H1 (cell line): ENCODE measurements around the gene DNAJB12. TPM values are rescaled to one million over a fixed set of nuclear protein-coding genes. Genes with fewer than 3 reads are reported as not detected.

Source experiments
- CTCF ChIA-PET: fragments of 300-600 bp; sonication (Branson Sonifier 250); formaldehyde crosslinking; loops from one replicate; lab custom pipeline; 2021; ENCODE audit not compliant: partially characterized antibody; lab: Charles Lee
- POLR2A ChIA-PET: fragments of 300-600 bp; sonication (Branson Sonifier 250); formaldehyde crosslinking; loops from one replicate; lab custom pipeline; 2021; ENCODE audit warnings: inconsistent platforms; ENCODE audit not compliant: partially characterized antibody; lab: Charles Lee
- DNase-seq, 2 experiments: peaks; one replicate each; pipeline versions ENCODE4 v3.0.0 to v3.0.0-alpha.2; 2010 to 2022; ENCODE audit warnings: low spot score in 2 of 2, low read depth in 1 of 2, mixed read lengths in 1 of 2
- FAIRE-seq: peaks from 2 replicates; lab custom pipeline; 2011; peaks lifted over from hg19 to GRCh38; lab: Jason Lieb, UNC
- H2AFZ ChIP-seq: 2 replicates; pipeline ENCODE4 v1.8.1; 2012; ENCODE audit warnings: low read length, inconsistent platforms
- H2AK5ac ChIP-seq: 2 replicates; pipeline ENCODE4 v1.6.1; 2013; ENCODE audit warnings: low read depth, low read length
- H2BK120ac ChIP-seq: replicated peaks from 2 replicates; pipeline ENCODE3; 2013; ENCODE audit warnings: low read depth, low read length, inconsistent platforms
- H2BK12ac ChIP-seq: 2 replicates; pipeline ENCODE4 v1.6.1; 2013; ENCODE audit warnings: low read depth, low read length
- H2BK15ac ChIP-seq: 2 replicates; pipeline ENCODE4 v1.6.1; 2013; ENCODE audit warnings: low read length
- H2BK20ac ChIP-seq: 2 replicates; pipeline ENCODE4 v1.6.1; 2013; ENCODE audit warnings: low read length
- H2BK5ac ChIP-seq: 2 replicates; pipeline ENCODE4 v1.6.1; 2013; ENCODE audit warnings: low read depth, low read length
- H3K14ac ChIP-seq: 2 replicates; pipeline ENCODE4 v1.6.1; 2013; ENCODE audit warnings: inconsistent platforms; ENCODE audit not compliant: insufficient read length
- H3K18ac ChIP-seq: 2 replicates; pipeline ENCODE4 v1.6.1; 2013; ENCODE audit warnings: low read length; ENCODE audit errors: extremely low read depth
- H3K23ac ChIP-seq: 2 replicates; pipeline ENCODE4 v1.6.1; 2013; ENCODE audit warnings: inconsistent platforms; ENCODE audit not compliant: insufficient read length
- H3K23me2 ChIP-seq: 2 replicates; pipeline ENCODE4 v1.6.1; 2013; ENCODE audit warnings: low read depth, low read length
- H3K27ac ChIP-seq: 2 replicates; pipeline ENCODE4 v1.6.1; 2011; ENCODE audit warnings: low read depth, low read length, inconsistent platforms
- H3K27me3 ChIP-seq, 4 experiments: replicated peaks in 1 of 4; 1 replicate in 1 of 4; 2 replicates in 3 of 4; pipeline versions ENCODE4 v1.6.1 to v1.8.1; 2011 to 2013; ENCODE audit warnings: low read length in 3 of 4, mild to moderate bottlenecking in 3 of 4, inconsistent platforms in 2 of 4, mixed read lengths in 2 of 4, moderate library complexity in 1 of 4; ENCODE audit not compliant: control insufficient read depth in 3 of 4, insufficient read depth in 3 of 4; ENCODE audit errors: extremely low read depth in 1 of 4
- H3K36me3 ChIP-seq, 4 experiments: 2 replicates each; pipeline versions ENCODE4 v1.6.1 to v1.8.1; 2011 to 2013; ENCODE audit warnings: mild to moderate bottlenecking in 4 of 4, low read length in 3 of 4, moderate library complexity in 2 of 4, control low read depth in 1 of 4, inconsistent platforms in 1 of 4; ENCODE audit not compliant: insufficient read depth in 4 of 4, control insufficient read depth in 2 of 4
- H3K4ac ChIP-seq: replicated peaks from 2 replicates; pipeline ENCODE3; 2013; ENCODE audit warnings: low read length, low read depth, mixed read lengths, inconsistent platforms; ENCODE audit not compliant: insufficient read length
- H3K4me1 ChIP-seq, 4 experiments: replicated peaks in 1 of 4; 1 replicate in 1 of 4; 2 replicates in 3 of 4; pipeline versions ENCODE4 v1.6.1 to v1.8.1; 2011 to 2013; ENCODE audit warnings: low read length in 3 of 4, inconsistent platforms in 2 of 4, mixed read lengths in 1 of 4; ENCODE audit not compliant: insufficient read depth in 4 of 4, control insufficient read depth in 3 of 4
- H3K4me2 ChIP-seq, 2 experiments: 2 replicates each; pipeline versions ENCODE4 v1.6.1 to v1.8.1; 2011 to 2013; ENCODE audit warnings: low read depth in 2 of 2, low read length in 2 of 2, control low read depth in 1 of 2, inconsistent platforms in 1 of 2, mild to moderate bottlenecking in 1 of 2; ENCODE audit not compliant: insufficient read depth in 1 of 2
- H3K4me3 ChIP-seq, 4 experiments: fragments of 200-600, 300-600 bp in 1 of 4; sonication (generic), shearing (Covaris generic), sonication (Bioruptor Twin) in 1 of 4; 2 replicates each; pipeline versions ENCODE4 v1.5.1 to v1.8.1; 2011 to 2016; ENCODE audit warnings: low read length in 4 of 4, low read depth in 3 of 4, control low read depth in 2 of 4, inconsistent platforms in 2 of 4, mild to moderate bottlenecking in 2 of 4, mixed read lengths in 1 of 4, moderate library complexity in 1 of 4; ENCODE audit not compliant: insufficient read depth in 2 of 4; ENCODE audit errors: extremely low read depth in 1 of 4
- H3K56ac ChIP-seq: replicated peaks from 2 replicates; pipeline ENCODE3; 2013; ENCODE audit warnings: low read depth, mild to moderate bottlenecking, mixed read lengths, low read length, inconsistent platforms; ENCODE audit not compliant: insufficient read length
- H3K79me1 ChIP-seq: 2 replicates; pipeline ENCODE4 v1.6.1; 2013; ENCODE audit warnings: low read depth, low read length, control low read depth
- H3K79me2 ChIP-seq, 2 experiments: 2 replicates each; pipeline versions ENCODE4 v1.6.1 to v1.8.1; 2012 to 2013; ENCODE audit warnings: low read length in 2 of 2, mild to moderate bottlenecking in 2 of 2, inconsistent platforms in 1 of 2; ENCODE audit not compliant: insufficient read depth in 2 of 2, control insufficient read depth in 1 of 2
- H3K9ac ChIP-seq, 4 experiments: replicated peaks in 1 of 4; 1 replicate in 1 of 4; 2 replicates in 3 of 4; pipeline versions ENCODE4 v1.6.1 to v1.8.1; 2011 to 2013; ENCODE audit warnings: low read depth in 3 of 4, low read length in 3 of 4, control low read depth in 2 of 4, mild to moderate bottlenecking in 2 of 4, moderate library complexity in 2 of 4, inconsistent platforms in 1 of 4; ENCODE audit errors: extremely low read depth in 1 of 4
- H3K9me3 ChIP-seq, 2 experiments: 2 replicates each; pipeline versions ENCODE4 v1.6.1 to v1.8.1; 2012 to 2013; ENCODE audit warnings: mild to moderate bottlenecking in 2 of 2, moderate library complexity in 2 of 2, control low read depth in 1 of 2, inconsistent platforms in 1 of 2, low read depth in 1 of 2, low read length in 1 of 2, mixed read lengths in 1 of 2; ENCODE audit not compliant: insufficient read depth in 2 of 2
- H4K20me1 ChIP-seq, 2 experiments: replicated peaks in 1 of 2; 2 replicates each; pipeline versions ENCODE3 to v1.8.1; 2011 to 2013; ENCODE audit warnings: inconsistent platforms in 2 of 2, low read length in 2 of 2, mild to moderate bottlenecking in 1 of 2; ENCODE audit not compliant: insufficient read depth in 2 of 2, control insufficient read depth in 1 of 2
- H4K5ac ChIP-seq: 2 replicates; pipeline ENCODE4 v1.6.1; 2013; ENCODE audit warnings: low read length, low read depth, mixed read lengths, inconsistent platforms; ENCODE audit not compliant: insufficient read length
- H4K8ac ChIP-seq: 2 replicates; pipeline ENCODE4 v1.8.0; 2013; ENCODE audit warnings: mild to moderate bottlenecking, moderate library complexity, low read length, inconsistent platforms; ENCODE audit not compliant: insufficient read depth; ENCODE audit errors: extremely low read depth
- H4K91ac ChIP-seq: replicated peaks from 2 replicates; pipeline ENCODE3; 2013; ENCODE audit warnings: low read length, mixed read lengths, inconsistent platforms; ENCODE audit not compliant: insufficient read length
- CTBP2 ChIP-seq: IDR thresholded peaks from 2 replicates; pipeline ENCODE4 v1.7.0; 2011; ENCODE audit warnings: borderline replicate concordance, mild to moderate bottlenecking, moderate library complexity, mixed read lengths, low read length; ENCODE audit not compliant: insufficient read depth, insufficient read length
- GABPA ChIP-seq: IDR thresholded peaks from 2 replicates; pipeline ENCODE4 v1.6.1; 2011; ENCODE audit warnings: mild to moderate bottlenecking, low read length, moderate library complexity, borderline replicate concordance; ENCODE audit not compliant: insufficient read depth
- KDM1A ChIP-seq: fragments of 200-600, 300-600 bp; sonication (generic); IDR thresholded peaks from 2 replicates; pipeline ENCODE4 v1.7.1; 2016; ENCODE audit warnings: mild to moderate bottlenecking, low read length, borderline replicate concordance
- MAX ChIP-seq: IDR thresholded peaks from 2 replicates; pipeline ENCODE4 v1.6.1; 2012; ENCODE audit warnings: inconsistent platforms
- PHF8 ChIP-seq: fragments of 200-600 bp; sonication (generic); conservative IDR thresholded peaks from 2 replicates; pipeline ENCODE4 v1.7.1; 2012; ENCODE audit warnings: low read depth, mild to moderate bottlenecking, inconsistent platforms, low read length, moderate library complexity
- SIN3A ChIP-seq, 2 experiments: IDR thresholded peaks in 1 of 2; conservative IDR thresholded peaks in 1 of 2; 2 replicates each; pipeline ENCODE4 v1.6.1; 2011 to 2012; ENCODE audit warnings: low read length in 2 of 2, improper control_type of control experiment in 1 of 2, low read depth in 1 of 2, mild to moderate bottlenecking in 1 of 2
- TAF7 ChIP-seq: optimal IDR thresholded peaks from 2 replicates; pipeline ENCODE3; 2011; ENCODE audit warnings: low read depth, mild to moderate bottlenecking, inconsistent platforms, low read length, moderate library complexity, borderline replicate concordance
- TEAD4 ChIP-seq: IDR thresholded peaks from 2 replicates; pipeline ENCODE4 v1.6.1; 2012; ENCODE audit warnings: low read depth, low read length, inconsistent platforms, mixed read lengths
- YY1 ChIP-seq: IDR thresholded peaks from 2 replicates; pipeline ENCODE4 v1.6.1; 2011; ENCODE audit warnings: low read depth, mild to moderate bottlenecking, low read length
- WGBS, 2 experiments: shearing (Covaris generic) in 1 of 2; methylation state at CpG; one replicate each; pipeline versions ENCODE4 v1.1.6 to v1.1.7; 2013 to 2015; ENCODE audit warnings: low lambda C conversion rate in 2 of 2, mixed read lengths in 2 of 2, inconsistent platforms in 1 of 2, low coverage in 1 of 2, missing lambda C conversion rate in 1 of 2; ENCODE audit not compliant: insufficient replicate concordance in 2 of 2, insufficient coverage in 1 of 2, insufficient read length in 1 of 2; ENCODE audit errors: extremely low coverage in 1 of 2, missing lambda C conversion rate in 1 of 2; 5-methylcytosine and 5-hydroxymethylcytosine counted together
- polyA plus RNA-seq, 7 experiments: library from polyadenylated mRNA; depleted of rRNA in 3 of 7; stranded (reverse) in 5 of 7; unstranded in 2 of 7; fragments of >200 nt in 5 of 7; fragments of 200-250 nt in 2 of 7; gene quantifications; 1 replicate in 5 of 7; 2 replicates in 1 of 7; 4 replicates in 1 of 7; pipeline versions ENCODE4 v1.2.1 to v1.2.3, GENCODE V29; 2011 to 2013; ENCODE audit warnings: missing spikeins in 2 of 7, mixed read lengths in 2 of 7
- total RNA-seq: library from RNA; stranded (reverse); fragmentation: NEBNext Ultra II Directional; extraction: Animal tissue kit (Norgen Biotek cat#: 25700); gene quantifications from 2 replicates; pipeline ENCODE4 v1.2.1, GENCODE V29; 2021

Gene DNAJB12
- total and polyA plus RNA-seq, 2 of the 8 experiments (the other 6 are each of a cell fraction or from before 2014, with no cell fraction given), result 10.8 to 20.5 TPM

- H3K23ac ChIP-seq, result no peak overlapping the region
- peak in 1 of 2 experiments; percentile 83 for DNase-seq
- H2BK15ac ChIP-seq, result 0 out of 2 replicates have a peak overlapping the region, but pooled peaks have one; percentile 1
- POLR2A ChIA-PET, result interaction anchor here (1.3 to 39.2 kb wide), 14 partner anchors 8 to 356 kb away, joined by 3 to 895 read pairs (median 13); partner anchors contain the start of genes ANAPC16, ASCC1, CHST3 and DDIT4
- H2BK12ac ChIP-seq, result peak overlapping the region; percentile 100
- peak overlapping the region; percentile 97 for H4K8ac ChIP-seq
- peak overlapping the region; percentile 12 for H3K14ac ChIP-seq
- H4K91ac ChIP-seq, result peak overlapping the region; percentile 57
- no peaks in the 10 kb centered on the region for H3K36me3 ChIP-seq
- no peaks in the 10 kb centered on the region for H3K27me3 ChIP-seq
- H3K27ac ChIP-seq, result no peak overlapping the region
- 19% methylated on average over 33 of the region's 60 CpGs; no CpG with 5 or more reads in 1 of the 2 experiments for WGBS, 2 experiments
- no peak for FAIRE-seq
- peak overlapping the region; percentile 97 for H2BK5ac ChIP-seq
- peak overlapping the region; percentile 50 for H4K5ac ChIP-seq
- H3K9me3 ChIP-seq, result no peaks in the 10 kb centered on the region
- H3K79me1 ChIP-seq, result no peaks in the 10 kb centered on the region
- H3K4ac ChIP-seq, result peak overlapping the region; percentile 76
- peak overlapping the region; percentile 63 for H3K18ac ChIP-seq
- H2BK120ac ChIP-seq, result peak overlapping the region; percentile 79
- H4K20me1 ChIP-seq, result no peaks in the 10 kb centered on the region
- H3K23me2 ChIP-seq, result no peaks in the 10 kb centered on the region; the same call in 1 of the 2 replicates
- no peak overlapping the region for H2AFZ ChIP-seq
- H2AK5ac ChIP-seq, result peak overlapping the region; percentile 79; the same call in 1 of the 2 replicates
- peaks cover 17 to 39% (median 26%) of the 10 kb centered on the region in 4 experiments for H3K4me1 ChIP-seq
- H3K9ac ChIP-seq, result peak overlapping the region; percentile 14 to 35 (median 29); a peak in 4 of 7 replicates
- peak overlapping the region; percentile 28; the same call in 1 of the 2 replicates for H2BK20ac ChIP-seq
- no peaks in the 10 kb centered on the region for H3K79me2 ChIP-seq
- H3K56ac ChIP-seq, result no peak overlapping the region
- peak overlapping the region; percentile 14 to 55 (median 22); a peak in 5 of 8 replicates for H3K4me3 ChIP-seq
- peak overlapping the region; percentile 47 to 58 for H3K4me2 ChIP-seq
- CTCF ChIA-PET, result interaction anchor here (0.6 to 4.9 kb wide), 11 partner anchors 16 to 538 kb away, joined by 3 to 22 read pairs (median 3); partner anchors contain the start of gene DDIT4
- TF ChIP-seq KDM1A (peak; percentile 63; the same call in 1 of the 2 replicates), MAX (peak; percentile 61), YY1 (0 out of 2 replicates have a peak, but pooled peaks have one; percentile 25), GABPA (peak; percentile 18; the same call in 1 of the 2 replicates), TAF7 (no peak), CTBP2 (peak; percentile 81), PHF8 (0 out of 2 replicates have a peak, but pooled peaks have one; percentile 36), TEAD4 (peak; percentile 88), SIN3A (conservative IDR thresholded peaks at IDR 0.05 in 1 of 2, IDR thresholded peaks at IDR 0.05 in 1 of 2; ENCODE audit: low read depth in 1 of 2, low read length in 2 of 2) (peak in 1 of 2 experiments; percentile 38; a peak in 1 of 4 replicates)
Observed at GRCh38 chr10:72319416-72320254, 35.1 kb downstream of the DNAJB12 start.
